ENCODE data around the gene PFKFB4.

GRCh38 chr3:48552111-48552951 lies 4.3 kb downstream of the PFKFB4 start:
- TF ChIP-seq CTCF (IDR thresholded peaks at IDR 0.05; ENCODE audit: low read depth, low read length): no peak
- no peak for TF ChIP-seq POLR2A (IDR thresholded peaks at IDR 0.05; ENCODE audit: extremely low read depth, insufficient read length)
- TF ChIP-seq MYC (IDR thresholded peaks at IDR 0.05; ENCODE audit: low read depth, low read length): no peak
